HG02840 (cell line): ENCODE data around the gene LRRC46.

Source experiments
- ATAC-seq: cut with Tn5 transposase; IDR thresholded peaks from one replicate; pipeline ENCODE4 v1.9.1; 2021; ENCODE audit warnings: mild to moderate bottlenecking, moderate library complexity, moderate number of reproducible peaks; ENCODE audit not compliant: unreplicated experiment, low FRiP score

The LRRC46 gene, protein sequence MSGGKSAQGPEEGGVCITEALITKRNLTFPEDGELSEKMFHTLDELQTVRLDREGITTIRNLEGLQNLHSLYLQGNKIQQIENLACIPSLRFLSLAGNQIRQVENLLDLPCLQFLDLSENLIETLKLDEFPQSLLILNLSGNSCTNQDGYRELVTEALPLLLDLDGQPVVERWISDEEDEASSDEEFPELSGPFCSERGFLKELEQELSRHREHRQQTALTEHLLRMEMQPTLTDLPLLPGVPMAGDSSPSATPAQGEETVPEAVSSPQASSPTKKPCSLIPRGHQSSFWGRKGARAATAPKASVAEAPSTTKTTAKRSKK

DNA sequence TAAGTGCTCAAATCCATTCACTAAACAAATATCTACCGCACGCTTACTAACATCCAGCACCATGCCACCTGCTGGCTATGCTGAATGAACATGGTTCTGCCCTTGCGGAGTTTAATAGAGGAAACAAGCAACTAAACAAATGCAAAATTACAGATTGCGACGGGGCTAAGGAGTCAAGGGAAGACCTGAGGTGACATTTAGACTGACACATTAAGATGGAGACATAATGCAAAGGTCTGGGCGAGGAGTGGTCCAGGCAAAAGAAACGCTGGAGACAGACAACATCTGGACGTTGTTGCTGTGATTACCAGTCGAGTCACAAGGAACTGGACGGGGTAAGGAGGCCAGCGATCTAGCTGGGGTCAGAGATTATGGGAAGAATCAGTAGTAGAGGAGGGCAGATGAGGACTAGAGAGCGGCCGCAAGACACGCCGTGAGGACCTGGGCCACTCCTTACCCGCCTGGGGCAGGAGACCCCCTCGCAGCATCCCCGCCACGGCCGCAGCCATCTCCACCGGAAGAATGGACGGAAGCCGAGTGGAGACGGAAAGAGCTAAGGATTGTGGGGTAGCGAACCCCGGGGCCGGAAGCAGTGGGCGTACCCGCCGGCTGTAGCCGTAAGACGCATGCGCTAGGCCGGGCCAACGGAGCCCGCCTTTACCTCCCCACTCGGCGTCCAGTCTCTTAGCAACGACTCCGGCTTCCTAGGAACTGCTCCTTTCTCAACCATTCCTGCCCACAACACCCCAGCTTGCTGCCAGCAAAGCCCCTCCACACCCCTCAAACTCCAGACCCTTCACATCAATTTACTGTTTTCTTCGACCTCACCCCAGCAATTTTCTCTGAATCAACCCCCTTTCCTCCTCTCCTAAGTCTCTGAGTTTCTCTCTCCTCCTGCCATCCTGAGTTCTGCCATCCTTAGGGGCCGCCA lies at the start of gene LRRC46, which contains the start of gene MRPL10:
LRRC46 (plus strand) TSS at position 668 of the 931 bp plus-strand sequence. CDS start 320 bp downstream, outside the sequence.
MRPL10 (minus strand) TSS at position 539 of the 931 bp plus-strand sequence; CDS start at position 509, 30 bp downstream.
- ATAC-seq: peak; percentile 89

DNA sequence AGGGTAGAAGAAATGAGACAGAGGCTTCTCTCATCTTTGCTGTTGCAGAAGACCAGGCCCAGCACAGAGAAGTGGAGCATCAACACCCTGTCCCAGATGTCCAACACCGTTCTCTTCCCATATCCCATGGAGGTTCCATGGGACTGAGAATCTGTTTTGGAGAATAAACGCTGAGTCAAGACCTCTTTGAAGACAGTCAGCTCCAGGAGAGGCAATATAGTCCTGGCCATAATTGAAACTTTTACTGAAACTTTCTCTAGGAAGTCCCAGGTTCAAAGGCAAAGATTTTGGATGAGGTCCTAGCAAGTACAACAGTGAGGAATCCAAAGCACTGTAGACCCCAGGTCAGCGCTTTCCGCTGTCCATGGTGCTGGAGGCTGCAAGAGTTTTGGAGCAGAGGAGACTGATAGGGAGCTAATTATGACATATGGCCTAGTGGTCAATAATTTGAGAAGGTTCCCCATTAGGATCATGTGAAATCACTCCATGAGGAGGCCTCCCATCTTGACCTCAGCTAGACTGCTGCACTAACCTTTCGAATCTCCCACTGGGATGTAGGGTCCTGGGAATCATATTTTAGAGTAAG lies 45.8 kb upstream of the LRRC46 start:
- ATAC-seq: no peak

DNA sequence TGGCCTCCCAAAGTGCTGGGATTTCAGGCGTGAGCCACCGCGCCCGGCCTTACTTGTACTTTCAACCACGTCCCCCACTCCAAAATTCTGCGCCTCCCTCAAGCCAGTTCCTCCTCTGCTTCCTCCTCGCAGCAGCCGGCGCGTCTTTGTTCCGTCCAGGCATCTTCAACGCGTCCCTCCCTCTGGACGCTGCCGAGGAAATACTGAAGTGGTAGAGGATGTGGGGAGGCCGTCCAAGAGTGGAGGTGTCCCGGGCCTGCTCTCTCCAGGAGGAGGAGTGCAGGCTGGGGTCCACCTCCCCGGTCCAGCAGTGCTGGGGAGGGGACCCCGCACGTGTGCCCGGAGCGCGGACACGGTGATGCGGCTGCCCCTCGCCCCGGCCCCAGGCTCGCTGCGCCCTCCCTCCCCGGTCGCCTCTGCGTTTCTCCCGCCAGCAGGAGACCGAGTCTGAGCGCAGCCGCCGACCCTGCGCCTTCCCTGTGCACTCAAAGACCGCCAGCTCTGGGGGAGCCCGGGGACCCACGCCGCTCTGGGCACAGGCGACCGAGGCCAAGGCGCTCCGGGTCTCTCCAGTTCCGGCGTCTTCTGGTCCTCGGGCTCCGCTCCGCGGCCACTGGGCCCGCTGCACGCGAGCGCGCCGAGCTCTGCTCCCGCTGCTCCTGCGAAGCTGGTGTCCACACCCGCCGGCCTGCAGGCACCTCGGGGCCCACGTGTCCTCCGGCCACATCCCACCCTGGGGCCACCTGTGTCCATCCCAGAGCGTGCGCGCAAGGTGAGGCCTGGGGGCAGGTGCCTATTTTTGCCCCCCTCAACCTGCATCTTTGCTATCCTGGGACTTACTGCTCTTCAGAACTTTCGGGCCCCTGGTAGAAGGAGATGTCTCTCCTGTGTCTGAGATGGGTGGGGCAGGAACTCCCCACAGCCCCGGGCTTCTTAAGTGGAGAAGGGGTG lies 41.6 kb upstream of the LRRC46 start:
- ATAC-seq: no peak

DNA sequence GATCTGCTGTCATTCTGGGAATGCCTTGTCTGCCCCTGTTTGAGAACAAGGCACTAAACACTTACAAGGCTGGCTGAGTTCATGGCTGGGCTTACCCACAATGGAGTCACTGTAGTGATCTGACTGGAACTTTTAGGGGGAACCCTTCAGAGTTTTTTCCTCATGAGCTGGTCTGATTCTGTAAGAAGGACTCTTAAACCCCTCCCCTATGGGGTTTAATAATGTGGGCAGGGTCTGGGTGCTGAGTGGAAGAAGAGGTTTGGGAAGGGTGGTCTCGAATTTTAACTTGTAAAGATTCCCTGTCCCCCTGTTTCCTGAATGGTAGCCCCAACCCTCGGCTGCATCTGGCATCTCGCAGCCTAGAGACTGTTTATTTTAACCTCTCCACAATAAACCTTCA lies 40.4 kb upstream of the LRRC46 start:
- no peak for ATAC-seq

DNA sequence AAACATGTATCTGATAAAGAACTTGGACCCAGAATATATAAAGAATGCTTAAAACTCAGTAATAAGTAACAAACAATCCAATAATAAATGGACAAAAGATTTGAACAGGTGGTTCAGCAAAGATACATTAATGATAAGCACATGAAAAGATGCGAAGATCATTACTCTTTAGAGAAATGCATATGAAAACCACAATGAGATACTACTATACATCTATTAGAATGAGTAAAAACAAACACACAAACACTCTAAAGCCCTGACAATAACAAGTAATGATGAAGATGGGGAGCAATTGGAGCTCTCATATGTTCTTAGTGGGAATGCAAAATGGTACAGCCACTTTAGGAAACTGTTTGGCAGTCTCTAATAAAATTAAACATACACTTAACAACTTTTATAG lies 39.0 kb upstream of the LRRC46 start:
- ATAC-seq: no peak

DNA sequence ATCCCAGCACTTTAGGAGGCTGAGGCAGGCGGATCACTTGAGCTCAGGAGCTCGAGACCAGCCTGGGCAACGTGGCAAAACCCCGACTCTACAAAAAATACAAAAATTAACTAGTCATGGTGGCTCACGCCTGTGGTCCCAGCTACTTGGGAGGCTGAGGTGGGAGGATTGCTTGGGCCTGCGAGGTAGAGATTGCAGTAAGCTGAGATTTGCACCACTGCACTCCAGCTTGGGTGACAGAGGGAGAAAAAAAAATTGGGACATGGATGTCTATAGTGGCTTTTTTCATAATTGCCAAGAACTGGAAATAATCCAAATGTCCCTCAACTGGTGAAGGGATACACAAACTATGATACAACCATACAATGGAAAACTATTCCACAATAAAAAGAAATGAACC lies 38.5 kb upstream of the LRRC46 start:
- no peak for ATAC-seq

DNA sequence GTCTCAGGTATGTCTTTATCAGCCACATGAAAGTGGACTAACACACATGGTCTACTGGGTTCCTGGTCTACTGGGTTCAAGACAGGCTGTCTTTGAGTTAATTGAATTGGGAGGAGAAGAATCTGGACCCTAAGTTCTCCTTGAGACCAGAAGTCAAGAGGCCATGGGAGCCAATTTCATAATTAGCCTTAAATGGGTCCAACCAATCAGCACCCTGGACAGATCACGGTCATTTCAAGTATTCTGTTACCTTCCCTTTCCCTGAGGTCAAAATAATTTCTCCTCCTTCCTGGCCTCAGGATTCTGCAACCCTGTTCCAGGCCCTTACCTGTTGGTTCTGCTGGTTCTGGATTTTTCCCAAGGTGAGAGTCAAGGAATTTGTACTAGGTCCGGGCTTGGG lies 33.7 kb upstream of the LRRC46 start:
- no peak for ATAC-seq

DNA sequence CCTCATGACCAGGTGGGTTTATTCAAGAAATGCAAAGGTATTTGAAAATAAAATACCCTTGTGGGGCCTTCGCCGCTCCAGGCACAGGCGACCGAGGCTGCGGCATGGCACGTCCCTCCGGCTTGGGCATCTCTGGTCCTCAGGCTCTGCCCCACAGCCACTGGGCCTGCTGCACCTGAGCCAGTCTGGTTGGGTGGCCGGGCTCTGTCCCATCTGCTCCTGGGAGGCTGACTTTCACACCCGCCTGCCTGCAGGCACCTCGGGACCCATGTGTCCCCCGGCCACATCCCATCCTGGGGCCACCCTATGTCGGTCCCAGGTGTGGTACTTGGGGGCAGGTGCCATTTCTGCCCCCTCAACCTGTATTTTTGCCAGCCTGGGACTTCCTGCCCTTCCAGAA lies 30.8 kb upstream of the LRRC46 start:
- ATAC-seq: no peak

DNA sequence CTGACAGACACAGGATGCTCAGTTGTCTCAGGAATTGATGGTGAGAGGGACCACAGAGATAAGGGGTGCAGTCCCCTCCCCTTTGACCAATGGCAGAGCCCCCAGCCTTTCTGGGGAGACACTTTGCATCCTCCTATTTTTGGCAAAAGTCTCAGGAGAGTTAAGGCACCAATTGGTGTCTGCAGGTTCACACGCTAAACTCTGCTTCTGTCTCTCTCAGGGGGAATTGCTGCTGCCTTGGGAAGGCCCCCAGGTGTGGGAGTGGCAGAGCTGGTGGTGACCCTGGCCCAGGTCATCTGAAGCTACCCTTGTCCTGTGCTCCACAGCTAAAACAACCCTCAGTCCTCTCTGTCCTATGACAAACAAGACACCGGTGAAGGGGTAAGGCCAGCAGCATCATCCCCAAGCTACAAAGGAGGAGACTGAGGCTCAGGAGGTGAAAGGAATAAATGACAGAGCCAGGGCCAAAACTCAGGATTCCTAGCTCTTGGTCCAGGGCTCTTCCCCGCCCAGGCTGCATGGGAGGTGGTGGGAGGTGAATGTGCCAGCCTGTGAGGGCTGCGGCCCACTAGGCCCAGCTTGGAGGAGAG lies 30.2 kb upstream of the LRRC46 start:
- ATAC-seq: no peak

DNA sequence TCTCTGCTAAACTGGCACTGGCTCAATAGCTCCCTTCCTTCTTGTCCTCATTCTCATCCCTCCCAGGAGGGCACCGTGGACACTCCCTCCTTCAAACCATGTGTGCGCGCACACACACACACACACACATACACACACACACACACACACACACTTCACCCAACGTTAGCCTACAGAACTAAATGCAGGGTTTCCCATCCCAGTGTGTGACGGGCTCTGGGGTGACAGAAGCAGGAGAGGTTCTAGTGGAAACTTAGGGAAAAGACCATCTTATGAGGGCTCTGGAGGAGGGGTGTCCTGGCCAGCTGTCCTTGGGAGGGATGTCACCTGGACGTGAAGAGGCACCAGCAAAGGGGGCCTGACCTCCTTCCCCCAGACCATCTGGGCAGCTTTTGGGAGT lies 29.6 kb upstream of the LRRC46 start:
- no peak for ATAC-seq

DNA sequence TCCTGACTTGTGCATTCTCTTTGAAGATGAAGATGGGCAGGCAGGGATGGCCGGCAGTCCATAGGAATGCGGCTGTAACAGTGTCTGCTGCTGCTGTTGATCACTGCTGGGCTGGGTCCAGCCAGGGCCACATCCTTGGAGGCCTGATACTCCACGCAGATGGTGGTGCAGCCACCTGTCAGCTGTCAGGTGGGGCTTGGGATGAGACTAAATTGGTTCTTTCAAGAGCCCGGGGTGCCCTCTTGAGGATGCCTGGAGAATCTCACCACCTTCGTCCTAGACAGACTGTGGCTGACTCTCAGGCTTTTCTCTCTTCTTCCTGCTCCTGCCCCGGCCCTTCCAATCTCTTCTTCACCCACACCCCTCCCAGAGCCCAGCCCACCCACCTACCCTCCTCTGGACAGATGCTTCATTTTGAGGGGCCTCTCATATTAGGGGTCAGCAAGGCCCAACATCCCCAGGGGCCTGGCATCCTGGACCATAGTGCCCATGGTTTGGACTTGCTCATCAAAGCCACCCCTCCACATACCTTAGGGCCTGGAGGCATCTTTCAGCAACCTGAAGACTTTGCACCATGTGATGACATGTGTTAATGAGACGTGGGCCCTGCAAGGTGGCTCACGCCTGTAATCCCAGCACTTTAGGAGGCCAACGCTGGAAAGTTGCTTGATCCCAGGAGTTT lies 29.0 kb upstream of the LRRC46 start:
- ATAC-seq: no peak

DNA sequence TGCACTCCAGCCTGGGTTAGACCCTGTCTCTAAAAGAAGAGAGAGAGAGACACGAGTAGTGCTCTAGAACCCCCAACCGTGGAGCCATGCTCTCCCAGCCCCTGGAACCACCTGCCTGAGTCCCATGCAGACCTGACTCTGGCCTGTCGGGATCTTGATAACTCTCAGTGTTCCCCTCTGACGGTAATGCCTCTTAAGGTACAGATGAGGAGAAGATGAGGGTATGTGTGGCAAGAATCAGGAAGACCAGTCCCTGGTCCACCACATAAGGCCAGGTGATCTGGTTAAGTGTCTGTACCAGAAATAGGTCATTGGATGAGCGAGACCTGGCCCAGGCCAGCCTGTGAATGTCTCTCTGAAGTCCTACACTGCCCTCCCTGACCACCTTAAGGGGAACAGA lies 28.3 kb upstream of the LRRC46 start:
- ATAC-seq: no peak

DNA sequence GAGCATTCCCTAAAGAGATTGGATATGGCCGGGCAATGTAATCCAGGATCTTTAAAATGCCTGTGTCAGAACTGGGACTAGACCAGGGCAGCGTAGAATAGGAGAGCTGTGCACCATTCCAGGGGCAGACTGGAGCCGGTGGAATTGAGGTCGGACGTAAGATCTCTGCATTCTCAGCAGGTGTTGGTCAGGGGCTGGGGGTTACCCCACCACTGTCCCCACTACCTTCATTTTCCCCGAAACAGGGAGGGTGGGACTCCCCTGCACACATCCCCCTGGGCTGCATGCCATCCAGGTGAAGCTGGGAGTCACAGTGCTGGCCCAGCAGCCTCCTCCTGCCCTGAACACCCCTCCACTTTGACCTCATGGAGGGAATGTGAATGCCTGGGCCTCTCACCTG lies 27.7 kb upstream of the LRRC46 start:
- no peak for ATAC-seq

DNA sequence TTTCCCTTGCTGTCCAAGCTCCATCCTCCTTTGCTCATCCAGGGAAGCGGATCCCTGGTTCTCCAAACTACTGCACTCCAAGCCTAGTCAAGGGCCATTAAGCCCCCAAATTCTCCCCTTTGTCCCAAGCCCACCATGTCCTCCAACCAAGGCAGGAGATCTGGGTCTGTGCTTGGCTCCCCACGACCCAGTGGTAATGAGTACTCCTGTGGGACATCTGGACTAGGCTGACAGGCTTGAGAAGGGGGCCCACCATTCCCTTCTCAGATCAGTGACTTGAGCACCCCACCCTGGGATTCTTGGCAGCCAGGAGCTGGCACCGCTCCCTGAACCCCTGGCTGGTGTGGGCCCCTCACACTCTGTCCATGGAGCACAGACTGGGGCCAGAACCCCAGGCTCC lies 27.0 kb upstream of the LRRC46 start:
- ATAC-seq: no peak

DNA sequence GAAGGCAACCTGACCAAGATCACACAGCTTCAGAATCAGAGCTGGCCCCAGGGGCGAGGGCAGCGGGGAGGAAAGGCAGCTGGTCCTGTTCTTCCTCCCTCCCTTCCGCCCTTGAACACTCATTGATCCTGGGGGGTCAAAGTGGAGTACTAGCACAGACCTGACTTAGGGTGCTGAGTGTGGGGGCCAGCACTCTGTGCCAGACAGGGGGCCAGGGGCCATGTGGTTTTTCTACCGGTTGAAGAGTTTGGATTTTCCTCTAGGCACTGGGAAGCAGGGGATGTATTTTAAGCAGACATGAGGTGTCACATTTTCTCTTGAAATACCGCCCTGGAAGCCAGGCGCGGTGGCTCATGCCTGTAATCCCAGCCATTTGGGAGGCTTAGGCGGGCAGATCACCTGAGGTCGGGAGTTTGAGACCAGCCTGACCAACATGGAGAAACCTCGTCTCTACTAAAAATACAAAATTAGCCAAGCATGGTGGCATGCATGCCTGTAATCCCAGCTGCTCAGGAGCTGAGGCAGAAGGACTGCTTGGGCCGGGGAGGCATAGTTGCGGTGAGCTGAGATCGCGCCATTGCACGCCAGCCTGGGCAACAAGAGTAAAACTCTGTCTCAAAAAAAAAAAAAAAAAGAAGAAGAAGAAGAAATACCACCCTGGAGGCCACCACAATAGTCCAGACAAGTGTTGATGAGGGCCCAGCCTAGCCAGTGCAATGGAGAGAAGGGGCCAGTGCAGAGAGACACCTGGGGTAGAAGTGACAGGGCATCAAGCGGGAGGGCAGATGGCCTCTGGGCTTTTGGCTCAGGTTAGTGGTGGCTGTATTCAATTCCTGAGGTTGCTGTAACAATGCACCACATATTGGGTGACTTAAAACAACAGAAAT lies 25.2 kb upstream of the LRRC46 start:
- no peak for ATAC-seq

DNA sequence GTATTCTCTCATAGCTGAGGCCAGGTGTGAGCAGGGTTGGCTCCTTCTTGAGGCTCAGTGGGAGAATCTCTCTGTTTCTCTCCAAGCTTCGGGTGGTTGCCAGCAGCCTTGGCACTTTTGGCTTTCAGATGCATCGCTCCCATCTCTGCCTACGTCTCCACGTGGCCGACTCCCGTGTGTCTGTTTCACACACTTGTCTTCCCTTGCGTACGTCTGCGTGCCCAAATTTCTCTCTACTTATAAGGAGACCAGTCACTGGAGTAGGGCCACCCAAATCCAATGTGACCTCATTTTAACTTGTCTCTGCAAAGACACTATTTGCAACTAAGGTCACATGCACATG lies 24.6 kb upstream of the LRRC46 start:
- ATAC-seq: no peak

DNA sequence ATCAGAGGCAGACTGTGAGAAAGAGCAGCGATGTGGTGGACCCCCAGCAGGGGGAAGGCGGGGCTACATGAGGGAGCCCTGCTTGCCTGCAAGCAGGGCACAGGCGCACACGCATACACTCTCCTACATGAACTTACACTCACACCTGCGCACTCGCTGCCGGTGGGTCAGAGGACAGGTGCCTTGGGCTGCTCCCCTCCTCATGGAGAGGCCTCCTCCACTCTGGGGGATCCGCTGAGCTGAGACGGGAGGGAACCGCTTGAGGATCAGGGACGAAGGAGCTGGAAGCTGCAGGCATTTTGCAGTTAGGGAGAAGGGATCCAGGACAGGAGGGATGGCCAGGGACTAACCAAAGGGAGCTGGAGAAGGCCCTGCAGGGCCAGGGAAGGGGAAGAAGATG lies 24.0 kb upstream of the LRRC46 start:
- ATAC-seq: no peak
